Sigmoid colon (tissue), 7 donors: Measurements from ENCODE around the gene RAB31. TPM values are rescaled to one million over a fixed set of nuclear protein-coding genes. Genes with fewer than 3 reads are reported as not detected.

Source experiments
- DNase-seq: peaks from one replicate; pipeline ENCODE4 v3.0.0-alpha.2; 2019
- H3K27ac ChIP-seq, 4 donors: fragments of 200-600 bp; sonication (generic); one replicate each; pipeline ENCODE4 v1.5.1; 2016 to 2019; ENCODE audit warnings: mild to moderate bottlenecking in 1 of 4
- H3K27me3 ChIP-seq, 3 donors: fragments of 200-600 bp; sonication (generic); one replicate each; pipeline ENCODE4 v1.5.1; 2019; ENCODE audit warnings: mild to moderate bottlenecking in 1 of 3
- H3K36me3 ChIP-seq, 4 donors: fragments of 200-600 bp; sonication (generic); one replicate each; pipeline ENCODE4 v1.5.1; 2016 to 2019
- H3K4me1 ChIP-seq, 4 donors: fragments of 200-600 bp; sonication (generic); one replicate each; pipeline ENCODE4 v1.5.1; 2017 to 2019
- H3K4me3 ChIP-seq, 4 donors: fragments of 200-600 bp; sonication (generic); one replicate each; pipeline ENCODE4 v1.5.1; 2017 to 2019; ENCODE audit warnings: mild to moderate bottlenecking in 2 of 4, moderate library complexity in 1 of 4
- H3K9me3 ChIP-seq, 4 donors: fragments of 200-600 bp in 3 of 4; sonication (generic) in 3 of 4; one replicate each; pipeline versions ENCODE4 v1.5.1 to v1.6.1; 2013 to 2019
- EP300 ChIP-seq, 4 donors: sonication (generic); formaldehyde crosslinking; IDR thresholded peaks; one replicate each; pipeline ENCODE4 v1.6.1; 2017; ENCODE audit warnings: antibody characterized with exemption in 4 of 4
- POLR2A ChIP-seq, 2 donors: fragments of 450-650 bp; IDR thresholded peaks; one replicate each; pipeline ENCODE4 v1.6.1; 2016; ENCODE audit warnings: antibody characterized with exemption in 2 of 2, mild to moderate bottlenecking in 2 of 2, moderate library complexity in 2 of 2
- POLR2AphosphoS5 ChIP-seq, 4 donors: sonication (generic); formaldehyde crosslinking; IDR thresholded peaks; one replicate each; pipeline ENCODE4 v1.6.1; 2017; ENCODE audit warnings: antibody characterized with exemption in 4 of 4
- WGBS, 2 donors: extraction: QIAGEN DNeasy Blood & Tissue Kit; methylation state at CpG; one replicate each; pipeline ENCODE4 v1.1.7; 2013; 5-methylcytosine and 5-hydroxymethylcytosine counted together
- intact Hi-C: fragments of 100-400 bp; cut with DNase I; formaldehyde crosslinking; loops from one replicate; pipeline ENCODE4 v1.15.1; 2023
- polyA plus RNA-seq, 3 donors: library from polyadenylated mRNA; stranded (reverse); fragments of 200-250 nt; gene quantifications; one replicate each; pipeline ENCODE4 v1.2.3, GENCODE V29; 2013
- total RNA-seq, 4 donors: library from RNA; depleted of rRNA; stranded (reverse); fragments of >200 nt; gene quantifications; one replicate each; pipeline ENCODE4 v1.1.0, GENCODE V29; 2016
- TF ChIP-seq, protein P1 (sequence below), 4 experiments: fragments of 450-650 bp in 3 of 4; fragments of 200-600 bp in 1 of 4; IDR thresholded peaks; one replicate each; pipeline ENCODE4 v1.5.1; 2016 to 2019; ENCODE audit warnings: antibody characterized with exemption in 4 of 4, mild to moderate bottlenecking in 3 of 4, moderate library complexity in 2 of 4
- donor health status: healthy with polysubstance abuse.
- donor health status: Bipolar disorder and iron deficiency.
- donor health status: healthy.

Gene RAB31
- total and polyA plus RNA-seq, 7 donors, result 16.2 to 74.6 (median 52.0) TPM

DNA sequence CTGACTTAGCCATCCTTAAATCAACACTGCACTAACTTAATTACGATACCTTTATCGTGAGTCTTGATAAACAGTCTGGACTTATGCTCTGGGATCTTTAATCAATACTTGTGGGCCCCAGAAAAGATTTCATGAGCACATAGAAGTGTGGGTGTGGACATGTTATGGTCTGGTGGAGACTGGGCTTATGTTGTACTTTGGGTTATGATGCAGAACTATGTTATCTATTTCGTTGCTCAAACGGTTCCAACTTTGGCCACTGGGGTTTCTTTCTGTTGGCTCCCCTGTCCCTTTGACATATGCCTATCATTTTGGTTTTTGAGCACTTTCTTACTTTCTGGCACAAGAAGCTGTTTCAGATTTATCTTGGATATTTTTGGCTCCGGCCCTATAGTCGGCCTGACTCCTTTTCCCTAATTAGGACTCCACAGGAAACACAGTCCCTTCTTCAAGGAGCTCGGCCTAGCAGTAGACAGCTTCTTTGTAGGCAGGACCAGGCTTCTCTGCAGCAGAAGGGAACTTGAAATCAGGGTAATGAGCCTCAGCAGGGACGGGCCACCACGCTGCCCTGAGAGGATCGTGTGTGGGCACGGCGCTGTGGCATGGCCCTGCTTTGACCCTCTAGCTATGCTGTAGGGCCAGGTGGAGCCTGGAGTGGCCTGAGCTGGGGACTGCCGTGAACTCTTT lies 123.1 kb downstream of the RAB31 start:
- TF ChIP-seq EP300 (IDR thresholded peaks at IDR 0.05) (no peak), POLR2AphosphoS5 (IDR thresholded peaks at IDR 0.05) (no peak)
- TF ChIP-seq, protein P1, sequence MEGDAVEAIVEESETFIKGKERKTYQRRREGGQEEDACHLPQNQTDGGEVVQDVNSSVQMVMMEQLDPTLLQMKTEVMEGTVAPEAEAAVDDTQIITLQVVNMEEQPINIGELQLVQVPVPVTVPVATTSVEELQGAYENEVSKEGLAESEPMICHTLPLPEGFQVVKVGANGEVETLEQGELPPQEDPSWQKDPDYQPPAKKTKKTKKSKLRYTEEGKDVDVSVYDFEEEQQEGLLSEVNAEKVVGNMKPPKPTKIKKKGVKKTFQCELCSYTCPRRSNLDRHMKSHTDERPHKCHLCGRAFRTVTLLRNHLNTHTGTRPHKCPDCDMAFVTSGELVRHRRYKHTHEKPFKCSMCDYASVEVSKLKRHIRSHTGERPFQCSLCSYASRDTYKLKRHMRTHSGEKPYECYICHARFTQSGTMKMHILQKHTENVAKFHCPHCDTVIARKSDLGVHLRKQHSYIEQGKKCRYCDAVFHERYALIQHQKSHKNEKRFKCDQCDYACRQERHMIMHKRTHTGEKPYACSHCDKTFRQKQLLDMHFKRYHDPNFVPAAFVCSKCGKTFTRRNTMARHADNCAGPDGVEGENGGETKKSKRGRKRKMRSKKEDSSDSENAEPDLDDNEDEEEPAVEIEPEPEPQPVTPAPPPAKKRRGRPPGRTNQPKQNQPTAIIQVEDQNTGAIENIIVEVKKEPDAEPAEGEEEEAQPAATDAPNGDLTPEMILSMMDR (IDR thresholded peaks at IDR 0.05), result no peak
- intact Hi-C loops, result no loop called here
- no peak for DNase-seq

DNA sequence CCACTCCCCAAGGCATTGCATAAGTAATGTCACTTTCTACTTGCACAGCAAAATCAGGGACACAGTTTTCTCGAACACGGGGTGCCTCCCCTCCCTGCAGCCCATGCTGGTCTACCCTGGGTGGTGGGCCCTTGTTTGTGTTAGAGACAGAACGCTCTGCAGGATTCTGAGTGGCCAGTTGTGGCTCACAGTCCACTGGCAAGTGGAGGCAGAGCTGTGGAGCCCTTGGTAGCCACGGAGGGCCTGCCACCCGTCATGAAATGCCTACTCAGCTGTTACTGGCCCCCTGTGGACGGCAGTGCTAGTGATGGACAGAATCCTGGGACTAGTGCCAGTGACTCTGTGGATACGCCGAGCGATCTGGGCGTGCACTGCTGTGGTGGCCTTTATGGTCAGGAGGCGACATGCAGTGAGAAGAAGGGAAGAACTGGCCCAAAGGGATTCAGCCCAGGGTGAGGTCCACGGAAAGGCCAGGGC lies 123.7 kb downstream of the RAB31 start:
- DNase-seq, result no peak
- Histone ChIP-seq H3K4me3 (no peak overlapping the region), H3K27ac (peak overlapping the region in 2 of 4 donors; percentile 22 to 50), H3K9me3 (no peaks in the 10 kb centered on the region), H3K27me3 (no peaks in the 10 kb centered on the region), H3K36me3 (peaks cover 0 to 8% (median 0%) of the 10 kb centered on the region in 4 donors), H3K4me1 (peaks cover 0 to 44% (median 33%) of the 10 kb centered on the region in 4 donors)
- 92 to 94% methylated on average over 12 of the region's 12 CpGs for WGBS, 2 donors
- intact Hi-C loops, result no loop called here
- TF ChIP-seq POLR2AphosphoS5 (IDR thresholded peaks at IDR 0.05), result no peak

More for the DNA sequence above, 123.1 kb downstream of the RAB31 start:
- Histone ChIP-seq H3K36me3 (peaks cover 0 to 8% (median 0%) of the 10 kb centered on the region in 4 donors), H3K9me3 (no peaks in the 10 kb centered on the region), H3K4me1 (peaks cover 0 to 45% (median 37%) of the 10 kb centered on the region in 4 donors), H3K27ac (peak overlapping the region in 2 of 4 donors; percentile 22 to 50), H3K27me3 (no peaks in the 10 kb centered on the region), H3K4me3 (no peak overlapping the region)
- WGBS, 2 donors, result 85 to 86% methylated on average over 13 of the region's 13 CpGs

DNA sequence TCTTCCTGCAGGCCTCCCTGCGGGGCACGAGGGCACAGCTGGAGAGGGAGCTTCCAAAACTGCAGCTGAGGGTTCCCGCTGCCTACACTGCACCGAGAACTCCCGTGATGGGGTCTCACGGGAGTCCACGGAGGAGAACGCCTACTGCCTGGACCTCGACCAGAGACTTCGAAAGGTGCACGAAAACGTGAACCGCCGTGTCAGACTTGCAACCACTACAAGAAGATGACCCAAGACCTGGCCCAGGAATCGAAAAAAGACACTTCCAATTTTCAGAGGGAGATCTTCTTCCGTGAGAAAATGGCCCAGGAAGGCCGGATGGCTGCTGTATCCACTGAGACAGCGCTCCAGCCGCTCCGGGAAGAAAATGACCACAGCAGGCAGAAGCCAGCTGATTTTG lies 124.8 kb downstream of the RAB31 start:
- 93 to 96% methylated on average over 20 of the region's 20 CpGs for WGBS, 2 donors
- Histone ChIP-seq H3K27ac (no peak overlapping the region), H3K4me3 (no peak overlapping the region), H3K27me3 (no peaks in the 10 kb centered on the region), H3K36me3 (peaks cover 0 to 8% (median 0%) of the 10 kb centered on the region in 4 donors), H3K4me1 (peaks cover 0 to 39% (median 28%) of the 10 kb centered on the region in 4 donors), H3K9me3 (no peaks in the 10 kb centered on the region)
- no peak for TF ChIP-seq POLR2A (IDR thresholded peaks at IDR 0.05)
- DNase-seq, result no peak
- intact Hi-C loops, result no loop called here

DNA sequence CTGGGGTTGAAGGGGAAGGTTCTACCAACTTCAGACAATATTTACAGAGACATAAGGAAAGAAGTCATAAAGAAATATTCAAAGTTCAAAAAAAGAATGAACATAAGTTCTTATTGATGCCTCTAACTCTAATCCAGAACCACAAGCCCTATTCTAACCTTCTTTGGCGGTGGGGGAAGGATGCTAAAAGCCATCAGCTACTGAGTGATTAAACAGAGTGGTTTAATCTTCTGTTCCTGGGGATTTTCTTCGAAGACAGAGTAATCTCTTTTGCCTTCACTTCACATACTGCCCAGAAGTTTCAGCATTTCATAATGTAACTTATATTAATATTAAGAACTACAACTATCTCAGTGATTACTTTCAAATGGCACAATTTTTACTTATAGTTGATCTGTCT lies 126.5 kb downstream of the RAB31 start:
- 66 to 88% methylated on average over 2 of the region's 2 CpGs for WGBS, 2 donors
- intact Hi-C loops, result no loop called here
- peak overlapping the region; percentile 41 to 81 (median 74) for H3K27ac ChIP-seq
- H3K4me3 ChIP-seq, result no peak overlapping the region
- H3K4me1 ChIP-seq, result peaks cover 0 to 37% (median 32%) of the 10 kb centered on the region in 4 donors
- H3K9me3 ChIP-seq, result no peaks in the 10 kb centered on the region
- peaks cover 0 to 8% (median 0%) of the 10 kb centered on the region in 4 donors for H3K36me3 ChIP-seq
- no peaks in the 10 kb centered on the region for H3K27me3 ChIP-seq
- DNase-seq, result no peak
- TF ChIP-seq POLR2AphosphoS5 (IDR thresholded peaks at IDR 0.05), result no peak
- TF ChIP-seq POLR2A (IDR thresholded peaks at IDR 0.05), result no peak
- no peak for TF ChIP-seq EP300 (IDR thresholded peaks at IDR 0.05)
- TF ChIP-seq, protein P1 (IDR thresholded peaks at IDR 0.05), result no peak

DNA sequence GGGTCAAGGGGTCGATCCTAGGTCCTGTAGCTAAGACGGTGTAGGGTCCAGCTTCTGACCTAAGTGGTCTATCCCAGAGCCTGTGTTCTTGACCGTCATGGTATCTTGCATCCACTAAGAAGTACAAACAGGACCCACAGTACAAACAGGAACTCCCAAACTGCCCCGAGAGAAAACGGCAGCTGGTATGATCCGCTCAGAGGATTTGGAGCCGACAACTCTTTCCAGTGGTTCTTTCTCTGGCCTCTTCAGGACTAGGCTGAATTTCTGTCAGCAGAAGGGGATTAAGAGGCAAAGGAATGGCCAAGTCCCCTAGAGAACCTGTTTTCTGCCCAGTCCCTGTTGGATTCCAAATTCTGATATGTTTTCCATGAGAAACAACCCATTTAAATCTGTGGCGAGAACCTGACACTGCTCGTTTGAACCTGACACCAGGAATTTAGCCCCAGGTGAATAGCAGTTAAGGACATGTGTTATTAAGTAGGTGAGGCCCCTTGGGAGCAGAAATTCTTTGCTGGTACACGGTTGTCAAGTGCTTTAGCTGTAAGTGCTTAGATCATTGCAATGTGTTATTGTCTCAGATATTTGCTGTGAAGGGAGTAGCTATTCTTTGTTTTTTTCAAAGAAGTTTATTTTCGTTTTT lies 127.1 kb downstream of the RAB31 start:
- intact Hi-C loops, result no loop called here
- Histone ChIP-seq H3K9me3 (no peaks in the 10 kb centered on the region), H3K36me3 (peaks cover 0 to 8% (median 0%) of the 10 kb centered on the region in 4 donors), H3K4me3 (no peak overlapping the region), H3K4me1 (peaks cover 0 to 37% (median 35%) of the 10 kb centered on the region in 4 donors), H3K27me3 (no peaks in the 10 kb centered on the region), H3K27ac (peak overlapping the region; percentile 41 to 81 (median 74))
- no peak for TF ChIP-seq POLR2AphosphoS5 (IDR thresholded peaks at IDR 0.05)
- no peak for TF ChIP-seq EP300 (IDR thresholded peaks at IDR 0.05)
- TF ChIP-seq POLR2A (IDR thresholded peaks at IDR 0.05), result no peak
- TF ChIP-seq, protein P1 (IDR thresholded peaks at IDR 0.05), result no peak
- no peak for DNase-seq
- 84 to 85% methylated on average over 11 of the region's 11 CpGs for WGBS, 2 donors
